Measurements from ENCODE around the gene KIF25.

Gene KIF25

GRCh38 chr6:167953551-167953950 is 43.9 kb upstream of the KIF25 start:
- ChIA-PET POLR2A (ENCODE audit: low non-redundant PET) (no interaction called here), CTCF (interaction anchor here (0.6 to 0.7 kb wide), 3 partner anchors 238 to 1463 kb away, joined by 3 to 7 read pairs (median 4); no protein-coding TSS in a partner anchor)
- no peak overlapping the region for H3K27ac ChIP-seq
- DNase-seq (ENCODE audit: low spot score), result no peak
- TF ChIP-seq, protein P1, sequence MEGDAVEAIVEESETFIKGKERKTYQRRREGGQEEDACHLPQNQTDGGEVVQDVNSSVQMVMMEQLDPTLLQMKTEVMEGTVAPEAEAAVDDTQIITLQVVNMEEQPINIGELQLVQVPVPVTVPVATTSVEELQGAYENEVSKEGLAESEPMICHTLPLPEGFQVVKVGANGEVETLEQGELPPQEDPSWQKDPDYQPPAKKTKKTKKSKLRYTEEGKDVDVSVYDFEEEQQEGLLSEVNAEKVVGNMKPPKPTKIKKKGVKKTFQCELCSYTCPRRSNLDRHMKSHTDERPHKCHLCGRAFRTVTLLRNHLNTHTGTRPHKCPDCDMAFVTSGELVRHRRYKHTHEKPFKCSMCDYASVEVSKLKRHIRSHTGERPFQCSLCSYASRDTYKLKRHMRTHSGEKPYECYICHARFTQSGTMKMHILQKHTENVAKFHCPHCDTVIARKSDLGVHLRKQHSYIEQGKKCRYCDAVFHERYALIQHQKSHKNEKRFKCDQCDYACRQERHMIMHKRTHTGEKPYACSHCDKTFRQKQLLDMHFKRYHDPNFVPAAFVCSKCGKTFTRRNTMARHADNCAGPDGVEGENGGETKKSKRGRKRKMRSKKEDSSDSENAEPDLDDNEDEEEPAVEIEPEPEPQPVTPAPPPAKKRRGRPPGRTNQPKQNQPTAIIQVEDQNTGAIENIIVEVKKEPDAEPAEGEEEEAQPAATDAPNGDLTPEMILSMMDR (conservative IDR thresholded peaks at IDR 0.05; ENCODE audit: low read depth), result no peak

GRCh38 chr6:167954151-167954550 is 43.3 kb upstream of the KIF25 start:
- ChIA-PET CTCF (interaction anchor here (0.6 kb wide), 1 partner anchor 119 kb away, joined by 3 read pairs; no protein-coding TSS in a partner anchor), POLR2A (ENCODE audit: low non-redundant PET) (no interaction called here)
- H3K27ac ChIP-seq, result no peak overlapping the region
- TF ChIP-seq, protein P1 (conservative IDR thresholded peaks at IDR 0.05; ENCODE audit: low read depth), result no peak
- DNase-seq (ENCODE audit: low spot score), result no peak

DNA sequence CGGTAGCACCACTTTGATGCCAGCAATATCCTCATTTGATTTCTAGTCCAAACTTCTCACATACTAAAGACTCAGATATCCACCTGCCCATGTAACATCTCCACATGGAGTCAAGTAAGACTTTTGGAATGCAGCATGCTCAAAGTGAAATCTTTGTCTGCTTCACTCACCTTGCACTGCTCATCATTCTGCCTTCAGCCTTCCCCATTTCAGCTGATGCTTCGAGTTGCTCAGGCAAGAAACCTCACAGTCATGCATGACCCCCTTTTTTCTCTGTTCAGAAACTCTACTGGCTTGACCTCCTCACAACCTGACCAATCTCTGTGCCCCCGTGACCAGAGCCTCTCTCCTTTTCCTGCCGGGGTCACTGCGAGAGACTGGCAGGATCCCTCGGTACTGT is 41.0 kb upstream of the KIF25 start:
- H3K27ac ChIP-seq, result no peak overlapping the region
- TF ChIP-seq, protein P1 (conservative IDR thresholded peaks at IDR 0.05; ENCODE audit: low read depth), result no peak
- ChIA-PET CTCF (interaction anchor here (0.6 kb wide), 1 partner anchor 1043 kb away, joined by 3 read pairs; no protein-coding TSS in a partner anchor), POLR2A (ENCODE audit: low non-redundant PET) (no interaction called here)
- no peak for DNase-seq (ENCODE audit: low spot score)

- ChIA-PET POLR2A (ENCODE audit: low non-redundant PET) (no interaction called here), CTCF (no interaction called here)
- no peak overlapping the region for H3K27ac ChIP-seq
- TF ChIP-seq, protein P1 (conservative IDR thresholded peaks at IDR 0.05; ENCODE audit: low read depth), result no peak
- no peak for DNase-seq (ENCODE audit: low spot score)
These were observed 40.4 kb upstream of the KIF25 start for GRCh38 chr6:167956983-167957492.

- H3K27ac ChIP-seq, result no peak overlapping the region
- ChIA-PET POLR2A (ENCODE audit: low non-redundant PET) (no interaction called here), CTCF (no interaction called here)
- TF ChIP-seq, protein P1 (conservative IDR thresholded peaks at IDR 0.05; ENCODE audit: low read depth), result no peak
- no peak for DNase-seq (ENCODE audit: low spot score)
These were observed 39.8 kb upstream of the KIF25 start for GRCh38 chr6:167957626-167958025.

DNA sequence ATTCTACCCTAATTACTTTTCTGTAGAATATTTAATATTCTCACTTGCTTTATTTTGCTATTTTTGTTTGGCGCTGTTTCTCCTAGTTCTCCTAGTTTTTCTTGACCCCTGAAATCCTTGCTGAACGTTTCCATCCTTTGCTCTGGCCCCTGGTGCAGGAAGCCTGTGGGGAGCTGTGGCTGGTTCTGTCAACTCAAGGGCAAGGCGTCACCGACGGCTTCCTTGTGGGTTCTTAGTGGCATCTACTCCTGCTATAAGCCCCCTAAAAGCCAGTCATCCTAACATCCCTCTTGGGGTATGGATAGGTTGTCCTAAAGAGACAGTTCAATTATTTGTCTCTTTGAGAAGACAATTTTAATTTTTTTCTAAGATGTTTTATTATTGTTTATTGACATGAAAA is 36.9 kb upstream of the KIF25 start:
- POLR2A ChIA-PET (ENCODE audit: low non-redundant PET), result no interaction called here
- DNase-seq (ENCODE audit: low spot score), result no peak
- TF ChIP-seq, protein P1 (conservative IDR thresholded peaks at IDR 0.05; ENCODE audit: low read depth), result no peak
- H3K27ac ChIP-seq, result no peak overlapping the region
- CTCF ChIA-PET, result interaction anchor here (0.6 kb wide), 1 partner anchor 10 kb away, joined by 3 read pairs; no protein-coding TSS in a partner anchor

Data from RWPE1 (cell line).